Measurements from ENCODE around the gene C1R.
"Not testable (repeated sequence)": the region's sequence is repeated elsewhere in the genome, so short reads cannot be mapped to it uniquely, and the experiment has no call there.

C1R gene

GRCh38 chr12:7118881-7119280 is 26.6 kb upstream of the C1R start:
- DNase-seq: no peak

- no peak for DNase-seq
Observed at GRCh38 chr12:7117670-7118069, 25.4 kb upstream of the C1R start.

GRCh38 chr12:7116916-7117315 is 24.7 kb upstream of the C1R start:
- no peak for DNase-seq

GRCh38 chr12:7116196-7116595 is 24.0 kb upstream of the C1R start:
- DNase-seq: no peak

- DNase-seq: no peak
Observed at GRCh38 chr12:7114851-7115250, 22.6 kb upstream of the C1R start.

- DNase-seq: no peak
Observed at GRCh38 chr12:7114008-7114407, 21.8 kb upstream of the C1R start.

GRCh38 chr12:7113389-7113871 is 21.2 kb upstream of the C1R start:
- DNase-seq: no peak

GRCh38 chr12:7112041-7112440 is 19.8 kb upstream of the C1R start:
- no peak for DNase-seq

- DNase-seq: no peak
Observed at GRCh38 chr12:7110661-7111060, 18.4 kb upstream of the C1R start.

GRCh38 chr12:7109572-7109920 is 17.3 kb upstream of the C1R start:
- DNase-seq: no peak

- peak; percentile 76 for DNase-seq
Observed at GRCh38 chr12:7108796-7109571, 16.7 kb upstream of the C1R start, which contains the start of gene C1RL. TSS of gene C1RL (minus strand) at chr12:7109214. CDS start at chr12:7109180, 34 bp downstream.

GRCh38 chr12:7108003-7108795 is 16.0 kb upstream of the C1R start:
- no peak for DNase-seq

- DNase-seq: no peak
Observed at GRCh38 chr12:7107636-7108002, 15.4 kb upstream of the C1R start.

- not testable (repeated sequence) for DNase-seq
Observed at GRCh38 chr12:7107181-7107580, 14.9 kb upstream of the C1R start.

GRCh38 chr12:7106082-7106481 is 13.8 kb upstream of the C1R start:
- no peak for DNase-seq

GRCh38 chr12:7103837-7104584 is 11.8 kb upstream of the C1R start:
- DNase-seq: no peak

GRCh38 chr12:7102582-7102981 is 10.3 kb upstream of the C1R start:
- no peak for DNase-seq

- DNase-seq: peak; percentile 34
Observed at GRCh38 chr12:7101694-7102131, 9.5 kb upstream of the C1R start.

GRCh38 chr12:7101047-7101693 is 8.9 kb upstream of the C1R start:
- DNase-seq: no peak

GRCh38 chr12:7100239-7100638 is 8.0 kb upstream of the C1R start:
- no peak for DNase-seq

- DNase-seq: no peak
Observed at GRCh38 chr12:7099290-7099996, 7.2 kb upstream of the C1R start.

GRCh38 chr12:7096979-7097378 is 4.7 kb upstream of the C1R start:
- DNase-seq: no peak

Measured in NCI-H82 (cell line).